Non-pigmented ciliary epithelial cell (primary cell): Measurements from ENCODE around the gene CISTR.

Source experiments
- DNase-seq: peaks from one replicate; pipeline ENCODE4 v3.0.0-alpha.2; 2010; ENCODE audit warnings: low read depth

CISTR gene

GRCh38 chr12:53743266-53744129, 8.3 kb downstream of the CISTR start:
- no peak for DNase-seq

- DNase-seq = no peak
Measured at GRCh38 chr12:53740130-53740491, 11.7 kb downstream of the CISTR start.

GRCh38 chr12:53739214-53740129, 12.3 kb downstream of the CISTR start:
- no peak for DNase-seq

GRCh38 chr12:53738406-53739213, 13.2 kb downstream of the CISTR start:
- no peak for DNase-seq

GRCh38 chr12:53737951-53738405, 13.8 kb downstream of the CISTR start:
- DNase-seq = no peak

GRCh38 chr12:53737093-53737808, 14.5 kb downstream of the CISTR start:
- DNase-seq = no peak

- DNase-seq = no peak
Measured at GRCh38 chr12:53736592-53736991, 15.2 kb downstream of the CISTR start.

GRCh38 chr12:53735556-53735955, 16.2 kb downstream of the CISTR start:
- DNase-seq = no peak

- no peak for DNase-seq
Measured at GRCh38 chr12:53734425-53734824, 17.4 kb downstream of the CISTR start.

GRCh38 chr12:53733807-53734200, 18.0 kb downstream of the CISTR start:
- no peak for DNase-seq

GRCh38 chr12:53733051-53733806, 18.6 kb downstream of the CISTR start:
- DNase-seq = no peak

GRCh38 chr12:53729644-53730043, 22.1 kb downstream of the CISTR start:
- DNase-seq = no peak

- DNase-seq = no peak
Measured at GRCh38 chr12:53728206-53728605, 23.6 kb downstream of the CISTR start.

GRCh38 chr12:53727310-53728041, 24.3 kb downstream of the CISTR start, which contains the start of gene CALCOCO1:
TSS of gene CALCOCO1 (minus strand) at chr12:53727452. CDS start at chr12:53725242, 2,210 bp downstream.
- peak; percentile 92 for DNase-seq

- no peak for DNase-seq
Measured at GRCh38 chr12:53726946-53727309, 24.9 kb downstream of the CISTR start.

- DNase-seq = no peak
Measured at GRCh38 chr12:53726341-53726740, 25.4 kb downstream of the CISTR start.

GRCh38 chr12:53725824-53726223, 26.0 kb downstream of the CISTR start:
- DNase-seq = no peak

GRCh38 chr12:53722450-53723041, 29.2 kb downstream of the CISTR start:
- no peak for DNase-seq

GRCh38 chr12:53720946-53721345, 30.8 kb downstream of the CISTR start:
- DNase-seq = no peak
